ENCODE data around the gene CX3CR1. TPM values are rescaled to one million over a fixed set of nuclear protein-coding genes. Genes with fewer than 3 reads are reported as not detected.

Gene CX3CR1
- total RNA-seq, 1 experiment from 2014 or later, result not detected

DNA sequence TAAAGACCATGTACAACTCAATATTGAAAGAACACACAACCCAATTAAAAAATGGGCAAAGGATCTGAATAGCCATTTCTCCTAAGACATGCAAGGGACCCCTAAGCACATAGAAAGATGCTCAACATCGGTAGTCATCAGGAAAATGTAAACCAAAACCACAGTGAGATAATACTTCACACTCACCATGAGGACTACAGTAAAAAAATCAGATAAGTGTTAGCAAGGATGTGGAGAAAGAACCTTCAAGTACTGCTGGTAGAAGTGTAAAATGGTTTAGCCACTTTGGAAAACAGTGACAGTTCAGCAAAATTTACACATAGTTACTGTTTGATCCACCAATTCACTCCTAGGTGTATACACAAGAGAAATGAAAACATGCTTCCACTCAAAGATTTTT, 57.4 kb downstream of the CX3CR1 start:
- TF ChIP-seq EZH2phosphoT487 (IDR thresholded peaks at IDR 0.05; ENCODE audit: borderline replicate concordance, low read length) (no peak), EZH2 (IDR thresholded peaks at IDR 0.05; ENCODE audit: low read length, unreplicated experiment) (no peak)
- TF ChIP-seq, protein P1, sequence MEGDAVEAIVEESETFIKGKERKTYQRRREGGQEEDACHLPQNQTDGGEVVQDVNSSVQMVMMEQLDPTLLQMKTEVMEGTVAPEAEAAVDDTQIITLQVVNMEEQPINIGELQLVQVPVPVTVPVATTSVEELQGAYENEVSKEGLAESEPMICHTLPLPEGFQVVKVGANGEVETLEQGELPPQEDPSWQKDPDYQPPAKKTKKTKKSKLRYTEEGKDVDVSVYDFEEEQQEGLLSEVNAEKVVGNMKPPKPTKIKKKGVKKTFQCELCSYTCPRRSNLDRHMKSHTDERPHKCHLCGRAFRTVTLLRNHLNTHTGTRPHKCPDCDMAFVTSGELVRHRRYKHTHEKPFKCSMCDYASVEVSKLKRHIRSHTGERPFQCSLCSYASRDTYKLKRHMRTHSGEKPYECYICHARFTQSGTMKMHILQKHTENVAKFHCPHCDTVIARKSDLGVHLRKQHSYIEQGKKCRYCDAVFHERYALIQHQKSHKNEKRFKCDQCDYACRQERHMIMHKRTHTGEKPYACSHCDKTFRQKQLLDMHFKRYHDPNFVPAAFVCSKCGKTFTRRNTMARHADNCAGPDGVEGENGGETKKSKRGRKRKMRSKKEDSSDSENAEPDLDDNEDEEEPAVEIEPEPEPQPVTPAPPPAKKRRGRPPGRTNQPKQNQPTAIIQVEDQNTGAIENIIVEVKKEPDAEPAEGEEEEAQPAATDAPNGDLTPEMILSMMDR (conservative IDR thresholded peaks at IDR 0.05; ENCODE audit: low read depth, low read length), result no peak
- no TSS peak for BruUV-seq (replicated peaks)
- H2AFZ ChIP-seq (ENCODE audit: low read length), result no peak overlapping the region
- ChIA-PET POLR2A (ENCODE audit: unreplicated experiment) (no interaction called here), CTCF (no interaction called here)
- no peak overlapping the region for H3K9ac ChIP-seq (ENCODE audit: low read length)
- H3K9me3 ChIP-seq (ENCODE audit: low read length), result 0 out of 2 replicates have a peak, but pooled peaks cover 3% of the 10 kb centered on the region
- H3K27me3 ChIP-seq (ENCODE audit: low read length), result peaks cover 53% of the 10 kb centered on the region
- H3K4me2 ChIP-seq (ENCODE audit: low read length), result no peak overlapping the region
- no peak overlapping the region for H3K4me3 ChIP-seq (ENCODE audit: low read length)
- no peaks in the 10 kb centered on the region for H3K79me2 ChIP-seq (ENCODE audit: low read length)
- DNase-seq (no peak), ATAC-seq (no peak)
- H3K9me2 ChIP-seq (replicated peaks; ENCODE audit: low read length), result no peaks in the 10 kb centered on the region
- H3K27ac ChIP-seq (ENCODE audit: low read length), result no peak overlapping the region
- no peaks in the 10 kb centered on the region for H3K4me1 ChIP-seq (ENCODE audit: insufficient read depth, low read length)
- no peaks in the 10 kb centered on the region for H4K20me1 ChIP-seq (ENCODE audit: low read length)
- H3F3A ChIP-seq (ENCODE audit: low read length, unreplicated experiment), result no peaks in the 10 kb centered on the region
- intact Hi-C loops (cut with micrococcal nuclease), result no loop called here
- no peaks in the 10 kb centered on the region for H3K36me3 ChIP-seq (ENCODE audit: low read depth, low read length)

DNA sequence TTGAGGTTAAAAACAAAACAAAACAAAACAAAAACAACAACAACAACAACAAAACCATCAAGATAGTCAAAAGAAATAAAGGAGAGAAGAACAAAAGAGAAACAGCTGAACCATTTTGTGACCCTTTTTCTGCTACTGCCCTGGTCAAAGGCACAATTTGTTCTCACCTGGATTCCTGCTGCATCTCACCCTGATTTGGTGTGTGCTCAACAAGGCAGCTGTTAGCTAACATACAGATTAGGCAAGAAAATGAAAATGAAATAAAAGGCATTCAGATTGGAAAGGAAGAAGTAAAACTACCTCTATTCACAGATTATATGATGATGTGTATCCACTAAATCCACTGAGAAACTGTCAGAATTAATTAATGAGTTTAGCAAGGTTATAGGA, 58.7 kb downstream of the CX3CR1 start:
- no peak overlapping the region for H3K27ac ChIP-seq (ENCODE audit: low read length)
- TF ChIP-seq, protein P1 (conservative IDR thresholded peaks at IDR 0.05; ENCODE audit: low read depth, low read length), result no peak
- no peak for TF ChIP-seq EZH2phosphoT487 (IDR thresholded peaks at IDR 0.05; ENCODE audit: borderline replicate concordance, low read length)
- TF ChIP-seq EZH2 (IDR thresholded peaks at IDR 0.05; ENCODE audit: low read length, unreplicated experiment), result no peak
- H3K79me2 ChIP-seq (ENCODE audit: low read length), result no peaks in the 10 kb centered on the region
- ChIA-PET POLR2A (ENCODE audit: unreplicated experiment) (no interaction called here), CTCF (no interaction called here)
- no peak for ATAC-seq
- no peak for DNase-seq
- no peaks in the 10 kb centered on the region for H3F3A ChIP-seq (ENCODE audit: low read length, unreplicated experiment)
- no peak overlapping the region for H2AFZ ChIP-seq (ENCODE audit: low read length)
- 0 out of 2 replicates have a peak, but pooled peaks cover 3% of the 10 kb centered on the region for H3K9me3 ChIP-seq (ENCODE audit: low read length)
- H3K4me1 ChIP-seq (ENCODE audit: insufficient read depth, low read length), result no peaks in the 10 kb centered on the region
- H3K36me3 ChIP-seq (ENCODE audit: low read depth, low read length), result no peaks in the 10 kb centered on the region
- no peaks in the 10 kb centered on the region for H3K9me2 ChIP-seq (replicated peaks; ENCODE audit: low read length)
- no peak overlapping the region for H3K4me2 ChIP-seq (ENCODE audit: low read length)
- BruUV-seq (replicated peaks), result no TSS peak
- H3K4me3 ChIP-seq (ENCODE audit: low read length), result no peak overlapping the region
- intact Hi-C loops (cut with micrococcal nuclease), result no loop called here
- H3K27me3 ChIP-seq (ENCODE audit: low read length), result peaks cover 58% of the 10 kb centered on the region
- H4K20me1 ChIP-seq (ENCODE audit: low read length), result no peaks in the 10 kb centered on the region
- H3K9ac ChIP-seq (ENCODE audit: low read length), result no peak overlapping the region

DNA sequence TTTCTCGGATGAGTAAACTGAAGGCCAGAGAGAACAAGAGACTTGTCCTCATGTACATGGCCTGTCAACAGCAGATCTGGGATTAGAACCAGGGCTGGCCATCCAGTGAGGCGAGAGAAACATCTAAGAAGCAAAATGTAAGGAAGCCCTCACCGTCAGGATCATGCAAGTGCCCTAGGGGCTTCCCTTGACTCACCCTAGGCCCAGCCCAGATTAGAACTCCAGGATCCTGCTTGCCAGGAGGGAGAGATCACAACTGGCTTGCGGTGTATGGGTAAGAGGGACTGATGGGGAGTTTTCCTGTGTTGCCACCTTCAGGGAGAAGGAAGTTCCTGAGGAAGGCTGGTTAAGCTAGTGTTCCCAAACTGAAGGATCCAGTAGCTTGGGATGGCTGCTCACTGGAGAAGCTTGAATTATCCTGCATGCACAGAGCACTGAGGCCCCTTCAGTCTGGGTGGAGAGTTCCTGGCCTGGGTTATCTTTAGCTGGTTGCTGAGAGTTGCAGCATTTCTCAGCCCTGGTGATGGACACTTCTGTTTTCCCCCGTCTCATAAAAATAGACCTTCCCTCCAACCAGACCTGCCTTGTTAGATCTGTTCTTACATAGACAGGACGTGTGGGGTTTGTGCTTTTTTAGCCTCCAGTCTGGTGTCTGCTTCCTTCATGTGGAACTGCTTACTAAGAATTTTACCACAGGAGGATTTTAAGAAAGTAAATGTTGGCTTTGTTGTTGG, 59.3 kb downstream of the CX3CR1 start:
- no peak overlapping the region for H3K27ac ChIP-seq (ENCODE audit: low read length)
- DNase-seq, result no peak
- no TSS peak for BruUV-seq (replicated peaks)
- no peaks in the 10 kb centered on the region for H4K20me1 ChIP-seq (ENCODE audit: low read length)
- no peak overlapping the region for H3K4me2 ChIP-seq (ENCODE audit: low read length)
- ChIA-PET POLR2A (ENCODE audit: unreplicated experiment) (no interaction called here), CTCF (no interaction called here)
- TF ChIP-seq EZH2 (IDR thresholded peaks at IDR 0.05; ENCODE audit: low read length, unreplicated experiment) (no peak), EZH2phosphoT487 (IDR thresholded peaks at IDR 0.05; ENCODE audit: borderline replicate concordance, low read length) (no peak)
- TF ChIP-seq, protein P1 (conservative IDR thresholded peaks at IDR 0.05; ENCODE audit: low read depth, low read length), result no peak
- H3K79me2 ChIP-seq (ENCODE audit: low read length), result no peaks in the 10 kb centered on the region
- no peak overlapping the region for H2AFZ ChIP-seq (ENCODE audit: low read length)
- no peaks in the 10 kb centered on the region for H3K36me3 ChIP-seq (ENCODE audit: low read depth, low read length)
- intact Hi-C loops (cut with micrococcal nuclease), result no loop called here
- no peak overlapping the region for H3K9ac ChIP-seq (ENCODE audit: low read length)
- no peaks in the 10 kb centered on the region for H3K9me2 ChIP-seq (replicated peaks; ENCODE audit: low read length)
- H3K27me3 ChIP-seq (ENCODE audit: low read length), result peaks cover 57% of the 10 kb centered on the region
- H3K4me1 ChIP-seq (ENCODE audit: insufficient read depth, low read length), result no peaks in the 10 kb centered on the region
- no peak overlapping the region for H3K4me3 ChIP-seq (ENCODE audit: low read length)
- no peaks in the 10 kb centered on the region for H3F3A ChIP-seq (ENCODE audit: low read length, unreplicated experiment)
- H3K9me3 ChIP-seq (ENCODE audit: low read length), result 0 out of 2 replicates have a peak, but pooled peaks cover 3% of the 10 kb centered on the region
- no peak for ATAC-seq
